Erythroblast (primary cell): ENCODE results near the gene FFAR2.

Experiments used
- GATA1 ChIP-seq: IDR thresholded peaks from 2 replicates; pipeline ENCODE4 v1.6.1; 2011; ENCODE audit warnings: low read depth, mild to moderate bottlenecking, control low read depth, low read length, moderate library complexity
- POLR2A ChIP-seq: IDR thresholded peaks from 2 replicates; pipeline ENCODE4 v1.6.1; 2011; ENCODE audit warnings: mild to moderate bottlenecking, low read length

DNA sequence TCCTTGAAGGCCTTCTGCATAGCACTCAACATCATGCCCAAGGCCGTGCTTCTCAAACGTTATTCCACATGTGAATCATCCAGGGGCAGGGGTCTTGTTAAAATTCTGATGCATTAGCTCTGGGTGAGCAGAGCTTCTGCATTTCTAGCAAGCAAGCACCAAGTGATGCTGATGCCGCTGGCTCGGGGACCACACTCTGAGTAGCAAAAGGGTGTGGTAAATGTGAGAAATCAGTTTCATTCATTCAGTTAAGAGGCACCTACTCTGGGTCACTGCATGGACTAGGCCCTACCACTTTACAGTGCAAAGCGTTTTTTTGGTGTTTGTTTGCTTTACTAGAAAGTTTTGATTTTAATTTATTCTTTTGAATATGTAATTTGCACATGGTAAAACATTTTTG, 35.0 kb downstream of the FFAR2 start:
- TF ChIP-seq POLR2A = no peak
- TF ChIP-seq GATA1 = no peak
